Mucosa of rectum (tissue), 2 donors: ENCODE data around the gene MB21D2.
A peak's percentile ranks its signal among the peaks of the same experiment; 100 is the strongest.
"Not testable (repeated sequence)": the region's sequence is repeated elsewhere in the genome, so short reads cannot be mapped to it uniquely, and the experiment has no call there.

Experiments
- H3K27ac ChIP-seq, 2 donors: one replicate each; pipeline ENCODE4 v1.7.0; 2013; ENCODE audit warnings: inconsistent platforms in 2 of 2, low read depth in 2 of 2, low read length in 2 of 2
- H3K27me3 ChIP-seq, 2 donors: one replicate each; pipeline ENCODE4 v1.7.0; 2013; ENCODE audit warnings: low read length in 2 of 2; ENCODE audit not compliant: control insufficient read depth in 2 of 2, insufficient read depth in 2 of 2
- H3K36me3 ChIP-seq, 2 donors: one replicate each; pipeline ENCODE4 v1.7.0; 2013; ENCODE audit warnings: low read length in 2 of 2; ENCODE audit not compliant: control insufficient read depth in 2 of 2, insufficient read depth in 2 of 2
- H3K4me1 ChIP-seq, 2 donors: one replicate each; pipeline ENCODE4 v1.7.0; 2013; ENCODE audit warnings: low read length in 2 of 2, mild to moderate bottlenecking in 1 of 2; ENCODE audit not compliant: control insufficient read depth in 2 of 2, insufficient read depth in 2 of 2
- H3K4me3 ChIP-seq, 2 donors: one replicate each; pipeline ENCODE4 v1.7.0; 2013; ENCODE audit warnings: low read length in 2 of 2
- H3K9ac ChIP-seq, 2 donors: one replicate each; pipeline ENCODE4 v1.7.0; 2013; ENCODE audit warnings: low read length in 2 of 2, low read depth in 1 of 2, mild to moderate bottlenecking in 1 of 2
- H3K9me3 ChIP-seq, 2 donors: one replicate each; pipeline ENCODE4 v1.7.0; 2013; ENCODE audit warnings: low read length in 2 of 2; ENCODE audit not compliant: control insufficient read depth in 2 of 2
- donor health status: healthy.
- donor health status: Normal muscosa, but diverticular disease.

The MB21D2 gene

DNA sequence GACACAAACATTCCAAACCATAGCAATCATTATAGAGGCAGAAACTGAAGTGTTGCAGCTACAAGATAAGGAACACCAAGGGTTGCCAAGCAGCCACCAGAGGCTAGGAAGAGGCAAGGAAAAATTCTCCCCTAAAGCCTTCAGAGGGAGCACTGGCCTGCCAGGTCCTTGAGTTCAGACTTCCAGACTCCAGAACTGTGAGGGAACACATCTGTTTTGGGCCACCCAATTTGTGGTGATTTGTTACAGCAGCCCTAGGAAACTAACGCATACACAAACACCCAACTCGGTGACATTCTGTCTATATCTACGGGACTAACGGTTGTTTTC, 54.6 kb downstream of the MB21D2 start:
- Histone ChIP-seq H3K27ac (no peak overlapping the region), H3K9ac (no peak overlapping the region), H3K36me3 (no peaks in the 10 kb centered on the region), H3K27me3 (no peaks in the 10 kb centered on the region), H3K9me3 (no peaks in the 10 kb centered on the region), H3K4me1 (no peaks in the 10 kb centered on the region), H3K4me3 (no peak overlapping the region)

DNA sequence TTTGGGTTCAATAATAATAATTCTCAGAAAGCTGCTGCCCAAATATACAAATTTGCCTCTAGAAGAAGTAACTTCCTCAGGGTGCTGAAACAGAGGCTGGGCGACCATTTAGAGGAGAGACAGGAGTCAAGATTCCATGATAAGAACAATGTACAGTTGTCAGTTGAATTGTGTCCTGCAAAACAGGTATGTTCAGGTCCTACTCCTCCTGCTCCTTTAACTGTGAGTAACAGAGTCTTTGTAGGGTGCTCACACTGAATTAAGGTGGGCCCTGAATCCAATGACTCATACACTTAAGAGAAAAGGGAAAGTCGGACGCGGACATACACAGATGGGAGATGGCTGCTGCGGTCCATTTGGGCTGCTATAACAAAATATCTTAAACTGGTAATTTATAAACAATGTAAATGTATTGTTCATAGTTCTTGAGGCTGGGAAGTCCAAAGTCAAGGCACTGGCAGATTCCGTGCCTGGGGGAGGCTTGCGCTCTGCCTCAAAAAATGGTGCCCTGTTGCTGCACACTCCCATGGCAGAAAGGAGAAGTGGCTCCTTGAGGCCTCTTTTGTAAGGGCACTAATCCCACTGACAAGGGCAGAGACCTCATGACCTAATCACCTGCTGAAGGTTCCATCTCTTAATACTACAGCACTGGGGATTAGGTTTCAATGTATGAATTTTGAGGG, 55.1 kb downstream of the MB21D2 start:
- Histone ChIP-seq H3K9ac (no peak overlapping the region), H3K9me3 (no peaks in the 10 kb centered on the region), H3K27ac (no peak overlapping the region), H3K36me3 (no peaks in the 10 kb centered on the region), H3K4me3 (no peak overlapping the region), H3K4me1 (no peaks in the 10 kb centered on the region), H3K27me3 (no peaks in the 10 kb centered on the region)

DNA sequence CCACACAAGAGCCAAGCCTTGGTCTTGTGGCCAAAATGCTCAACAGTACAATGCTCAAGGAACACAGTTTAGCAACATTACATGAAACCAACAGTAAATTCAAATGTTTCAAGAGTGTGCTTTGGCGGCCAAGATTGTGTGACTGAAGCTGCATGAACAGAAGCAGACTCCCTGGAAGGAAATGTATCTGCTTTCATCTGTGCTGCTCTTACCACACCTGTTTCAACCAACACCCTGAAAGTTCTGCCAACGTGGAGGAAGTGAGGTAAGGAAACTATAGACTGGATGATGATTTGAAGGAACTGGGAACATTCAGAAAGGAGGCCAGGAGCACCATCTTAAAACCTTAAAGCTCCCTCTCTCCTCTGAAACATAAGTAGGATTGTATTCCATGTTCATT, 55.7 kb downstream of the MB21D2 start:
- Histone ChIP-seq H3K9ac (no peak overlapping the region), H3K27me3 (no peaks in the 10 kb centered on the region), H3K4me3 (no peak overlapping the region), H3K36me3 (no peaks in the 10 kb centered on the region), H3K27ac (no peak overlapping the region), H3K4me1 (no peaks in the 10 kb centered on the region), H3K9me3 (no peaks in the 10 kb centered on the region)

DNA sequence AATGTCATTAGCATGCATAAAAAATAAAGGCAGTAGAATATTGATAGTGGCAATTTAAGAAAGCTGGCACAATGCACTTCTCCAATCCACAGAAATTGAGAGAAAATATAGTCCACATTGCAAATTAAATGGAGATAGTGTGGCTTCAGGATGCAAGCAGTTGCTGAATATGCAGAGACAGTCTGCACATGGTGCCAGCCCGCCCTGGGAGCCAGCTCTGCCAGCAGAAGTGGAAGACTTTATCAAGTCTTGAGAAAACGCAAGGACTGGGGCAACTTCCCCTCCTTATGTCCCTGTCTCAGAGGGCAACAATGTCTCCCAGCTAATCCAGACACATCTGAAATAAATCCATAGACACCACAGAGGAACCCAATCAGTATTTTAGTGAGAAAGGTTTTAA, 57.2 kb downstream of the MB21D2 start:
- no peak overlapping the region for H3K4me3 ChIP-seq
- H3K4me1 ChIP-seq = no peaks in the 10 kb centered on the region
- H3K9ac ChIP-seq = no peak overlapping the region

DNA sequence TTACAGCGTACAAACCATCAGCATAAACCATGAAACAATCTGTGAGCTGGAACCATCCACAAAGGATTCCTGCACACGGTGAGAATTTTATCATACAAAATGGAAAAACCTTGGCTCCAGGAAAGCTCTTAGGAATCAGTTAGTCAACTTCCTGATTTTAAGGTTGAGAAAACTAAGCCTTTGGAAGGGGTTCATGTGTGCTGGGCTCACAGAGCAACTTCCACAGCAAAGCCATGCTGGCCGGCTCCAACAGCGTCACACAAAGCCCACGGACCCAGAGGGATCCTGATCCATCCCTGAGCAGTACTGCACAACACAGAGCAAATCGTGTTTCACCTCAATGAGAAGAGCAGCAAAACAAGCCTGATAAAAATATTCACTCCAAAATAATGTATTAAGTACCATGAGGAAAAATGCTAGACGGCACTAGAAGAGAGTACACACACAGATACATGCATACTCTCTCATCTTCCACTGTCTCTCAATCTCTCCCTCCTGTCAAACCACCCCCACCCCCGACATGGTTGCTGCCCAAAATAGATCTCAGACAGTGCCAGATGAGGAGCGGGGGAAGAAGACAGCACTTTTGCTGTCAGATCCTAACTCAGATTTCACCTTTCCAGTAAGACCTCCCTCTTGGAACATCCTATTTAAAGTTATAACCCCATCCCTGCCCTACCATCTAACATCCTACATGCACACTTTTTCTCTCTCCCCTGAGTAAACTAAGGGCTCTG, 58.6 kb downstream of the MB21D2 start:
- Histone ChIP-seq H3K4me3 (no peak overlapping the region), H3K36me3 (no peaks in the 10 kb centered on the region), H3K27me3 (no peaks in the 10 kb centered on the region), H3K4me1 (no peaks in the 10 kb centered on the region), H3K9ac (no peak overlapping the region), H3K9me3 (no peaks in the 10 kb centered on the region), H3K27ac (no peak overlapping the region)

More for the DNA sequence above, 57.2 kb downstream of the MB21D2 start:
- no peaks in the 10 kb centered on the region for H3K9me3 ChIP-seq
- H3K27me3 ChIP-seq = no peaks in the 10 kb centered on the region
- no peaks in the 10 kb centered on the region for H3K36me3 ChIP-seq
- no peak overlapping the region for H3K27ac ChIP-seq

DNA sequence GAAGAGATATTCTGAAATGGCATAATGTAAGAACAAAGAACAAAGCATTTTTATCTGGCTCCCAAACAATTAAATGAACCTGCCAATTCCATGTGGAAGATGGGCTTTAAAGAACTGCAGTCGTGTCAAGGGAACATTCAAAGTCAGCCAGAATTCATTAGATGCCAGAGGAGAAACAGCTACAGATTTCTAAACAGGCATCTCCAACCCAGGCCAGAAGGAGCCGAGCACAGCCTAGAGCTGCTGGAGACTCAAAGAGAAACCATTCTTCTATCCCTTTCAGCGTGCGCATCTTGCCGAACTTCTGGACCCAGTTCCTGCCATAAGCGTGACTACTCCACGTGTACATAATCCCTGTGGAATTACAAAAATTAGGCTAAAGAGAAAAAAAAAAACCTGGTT, 60.4 kb downstream of the MB21D2 start:
- Histone ChIP-seq H3K9me3 (no peaks in the 10 kb centered on the region), H3K27ac (no peak overlapping the region), H3K4me1 (peaks cover 1 to 4% of the 10 kb centered on the region in 2 donors), H3K27me3 (no peaks in the 10 kb centered on the region), H3K4me3 (no peak overlapping the region), H3K9ac (no peak overlapping the region), H3K36me3 (no peaks in the 10 kb centered on the region)

DNA sequence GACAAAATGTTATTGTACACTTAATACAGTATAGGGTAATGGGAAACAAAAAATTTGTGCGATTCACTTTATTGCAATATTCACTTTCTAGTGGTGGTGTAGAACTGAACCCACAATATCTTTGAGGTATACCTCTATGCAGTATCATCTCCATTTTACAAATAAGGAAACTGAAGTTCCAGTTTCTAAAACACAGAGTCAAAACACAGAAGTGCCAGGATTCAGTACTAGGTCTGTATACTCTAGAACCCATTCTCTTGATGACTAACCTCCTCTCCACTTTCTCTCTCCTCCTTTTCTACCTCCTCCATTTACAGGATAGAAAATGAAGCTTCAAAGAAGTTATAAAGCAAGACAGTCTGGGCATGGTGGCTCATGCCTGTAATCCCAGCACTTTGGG, 62.2 kb downstream of the MB21D2 start:
- no peaks in the 10 kb centered on the region for H3K36me3 ChIP-seq
- no peaks in the 10 kb centered on the region for H3K27me3 ChIP-seq
- H3K27ac ChIP-seq = no peak overlapping the region
- no peaks in the 10 kb centered on the region for H3K9me3 ChIP-seq
- peaks cover 11 to 20% of the 10 kb centered on the region in 2 donors for H3K4me1 ChIP-seq
- no peak overlapping the region for H3K4me3 ChIP-seq
- no peak overlapping the region for H3K9ac ChIP-seq

DNA sequence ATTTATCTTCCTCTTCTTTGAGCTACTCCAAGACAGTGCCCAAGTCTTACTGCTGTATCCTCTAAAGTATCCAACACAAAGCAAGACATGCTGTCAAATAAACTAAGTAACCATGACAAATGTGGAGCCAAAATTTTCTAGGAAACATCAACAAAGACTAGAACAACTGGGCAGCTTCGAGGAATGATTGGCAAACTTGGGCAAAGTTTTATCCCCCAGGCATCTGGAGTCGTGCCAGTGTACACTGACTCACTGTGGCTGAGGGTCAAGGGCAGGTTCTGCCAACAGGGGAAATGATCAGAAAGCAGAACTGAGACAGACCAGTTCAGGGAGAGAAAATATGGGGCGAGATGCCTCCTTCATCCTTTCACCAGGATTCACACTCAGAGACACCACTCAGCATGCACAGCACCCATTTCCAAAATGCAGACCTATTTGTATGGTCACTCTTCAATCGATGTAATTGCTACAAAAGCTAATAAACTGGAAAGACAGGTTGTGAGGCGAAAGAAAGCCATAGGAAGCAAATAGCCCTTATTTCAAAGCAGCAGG, 65.8 kb downstream of the MB21D2 start:
- Histone ChIP-seq H3K27ac (peak overlapping the region in 1 of 2 donors; percentile 13), H3K36me3 (no peaks in the 10 kb centered on the region), H3K27me3 (no peaks in the 10 kb centered on the region), H3K9ac (no peak overlapping the region), H3K9me3 (no peaks in the 10 kb centered on the region), H3K4me1 (peaks cover 12 to 27% of the 10 kb centered on the region in 2 donors), H3K4me3 (peak overlapping the region; percentile 7 to 38)

DNA sequence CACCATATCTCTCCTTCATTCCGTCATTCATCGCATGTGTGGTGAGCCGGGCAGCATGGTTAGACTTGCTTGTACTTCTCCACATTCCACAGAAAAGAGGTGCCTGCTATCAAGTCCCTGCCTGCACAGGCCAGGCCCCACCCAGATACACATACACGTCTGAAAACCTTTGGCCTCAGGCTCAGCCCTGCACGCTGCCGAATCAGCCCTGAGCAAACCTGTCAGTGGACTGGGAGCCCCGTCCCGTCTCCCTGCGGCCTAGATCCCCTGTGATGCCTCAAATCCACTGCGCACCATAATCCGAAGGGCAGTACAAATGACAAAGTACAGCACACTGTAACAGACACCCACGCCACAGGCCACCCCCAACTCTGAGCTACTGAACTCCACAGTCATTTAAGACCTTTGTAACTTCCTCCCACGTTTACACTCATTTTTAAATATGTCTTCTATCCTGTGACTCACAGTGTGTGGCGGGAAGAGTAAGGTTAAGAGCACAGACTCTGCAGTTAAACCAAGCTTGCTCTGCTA, 67.1 kb downstream of the MB21D2 start:
- H3K9ac ChIP-seq = peak overlapping the region in 1 of 2 donors; percentile 42
- H3K27me3 ChIP-seq = no peaks in the 10 kb centered on the region
- H3K9me3 ChIP-seq = no peaks in the 10 kb centered on the region
- H3K4me1 ChIP-seq = peaks cover 12 to 27% of the 10 kb centered on the region in 2 donors
- H3K4me3 ChIP-seq = peak overlapping the region; percentile 2 to 52
- H3K36me3 ChIP-seq = no peaks in the 10 kb centered on the region
- peak overlapping the region; percentile 49 to 76 for H3K27ac ChIP-seq

DNA sequence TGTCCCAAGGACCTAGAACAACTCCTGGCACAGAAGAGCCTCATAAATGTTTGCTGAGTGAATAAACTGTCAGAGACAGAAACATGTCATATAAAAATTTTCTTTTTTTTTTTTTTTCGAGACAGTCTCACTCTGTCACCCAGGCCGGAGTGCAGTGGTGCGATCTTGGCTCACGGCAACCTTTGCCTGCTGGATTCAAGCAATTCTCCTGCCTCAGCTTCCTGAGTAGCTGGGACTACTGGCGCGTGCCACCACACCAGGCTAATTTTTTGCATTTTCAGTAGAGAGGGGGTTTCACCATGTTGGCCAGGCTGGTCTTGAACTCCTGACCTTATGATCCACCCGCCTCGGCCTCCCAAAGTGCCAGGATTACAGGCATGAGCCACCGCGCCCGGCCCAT, 67.8 kb downstream of the MB21D2 start:
- H3K4me3 ChIP-seq, H3K9ac ChIP-seq: not testable (repeated sequence)

More for the DNA sequence above, 67.8 kb downstream of the MB21D2 start:
- Histone ChIP-seq H3K4me1 (peaks cover 12 to 27% of the 10 kb centered on the region in 2 donors), H3K27ac (peak overlapping the region; percentile 49 to 76)
- not testable (repeated sequence) for H3K27me3 ChIP-seq, H3K36me3 ChIP-seq, H3K9me3 ChIP-seq
